MM.1S (cell line): ENCODE results near the gene GADD45B.
A peak's percentile ranks its signal among the peaks of the same experiment; 100 is the strongest.
"Not testable (repeated sequence)": the region's sequence is repeated elsewhere in the genome, so short reads cannot be mapped to it uniquely, and the experiment has no call there.

Experiments
- DNase-seq: peaks from one replicate; pipeline ENCODE4 v3.0.0-alpha.2; 2015
- H2AFZ ChIP-seq: fragments of 300-600 bp; sonication (generic); 2 replicates; pipeline ENCODE4 v1.6.0; 2016; ENCODE audit warnings: antibody characterized with exemption, low read length
- H3F3A ChIP-seq: fragments of 300-600 bp; sonication (generic); 2 replicates; pipeline ENCODE4 v1.6.1; 2016; ENCODE audit warnings: mild to moderate bottlenecking, antibody characterized with exemption, low read length, moderate library complexity, mixed read lengths; ENCODE audit not compliant: insufficient read depth
- H3K27ac ChIP-seq: fragments of 300-600 bp; sonication (generic); 2 replicates; pipeline ENCODE4 v1.5.1; 2016; ENCODE audit warnings: mild to moderate bottlenecking, low read length
- H3K27me3 ChIP-seq: fragments of 300-600 bp; sonication (generic); replicated peaks from 2 replicates; pipeline ENCODE4 v1.6.0; 2016; ENCODE audit warnings: low read length; ENCODE audit not compliant: insufficient read depth
- H3K36me3 ChIP-seq: fragments of 300-600 bp; sonication (generic); replicated peaks from 2 replicates; pipeline ENCODE4 v1.6.1; 2016; ENCODE audit warnings: mild to moderate bottlenecking, low read length, mixed read lengths; ENCODE audit not compliant: insufficient read depth
- H3K4me1 ChIP-seq: fragments of 300-600 bp; sonication (generic); 2 replicates; pipeline ENCODE4 v1.6.1; 2016; ENCODE audit warnings: low read length, mixed read lengths
- H3K4me2 ChIP-seq: fragments of 300-600 bp; sonication (generic); 2 replicates; pipeline ENCODE4 v1.6.0; 2016; ENCODE audit warnings: low read depth, low read length
- H3K4me3 ChIP-seq: fragments of 300-600 bp; sonication (generic); 2 replicates; pipeline ENCODE4 v1.5.1; 2016; ENCODE audit warnings: low read length, mixed read lengths
- H3K79me2 ChIP-seq: fragments of 300-600 bp; sonication (generic); 2 replicates; pipeline ENCODE4 v1.6.1; 2016; ENCODE audit warnings: mixed run types, low read length, mixed read lengths
- H3K9ac ChIP-seq: fragments of 300-600 bp; sonication (generic); 2 replicates; pipeline ENCODE4 v1.6.1; 2016; ENCODE audit warnings: low read length, mixed read lengths
- H3K9me2 ChIP-seq: fragments of 300-600 bp; sonication (generic); replicated peaks from 2 replicates; pipeline ENCODE4 v1.6.1; 2016; ENCODE audit warnings: mild to moderate bottlenecking, low read length, mixed read lengths; ENCODE audit not compliant: insufficient read depth
- H3K9me3 ChIP-seq: fragments of 300-600 bp; sonication (generic); replicated peaks from 2 replicates; pipeline ENCODE4 v1.6.1; 2016; ENCODE audit warnings: mild to moderate bottlenecking, low read length, mixed read lengths; ENCODE audit not compliant: insufficient read depth
- H4K20me1 ChIP-seq: fragments of 300-600 bp; sonication (generic); 2 replicates; pipeline ENCODE4 v1.6.1; 2016; ENCODE audit warnings: mild to moderate bottlenecking, low read length, moderate library complexity, mixed read lengths; ENCODE audit not compliant: insufficient read depth
- CTCF ChIP-seq: fragments of 300-600 bp; sonication (generic); IDR thresholded peaks from 2 replicates; pipeline ENCODE4 v1.5.1; 2016; ENCODE audit warnings: antibody characterized with exemption, low read length, mixed read lengths
- EZH2 ChIP-seq: fragments of 300-600 bp; sonication (generic); optimal IDR thresholded peaks from 2 replicates; pipeline ENCODE3; 2017; ENCODE audit warnings: low read depth, mild to moderate bottlenecking, antibody characterized with exemption, low read length, mixed read lengths
- EZH2phosphoT487 ChIP-seq: fragments of 300-600 bp; sonication (generic); IDR thresholded peaks from 2 replicates; pipeline ENCODE4 v1.6.1; 2018; ENCODE audit warnings: antibody characterized with exemption, low read length

The GADD45B gene

GRCh38 chr19:2461751-2462634, 13.9 kb upstream of the GADD45B start:
- Histone ChIP-seq H3K27me3 (no peaks in the 10 kb centered on the region), H4K20me1 (no peaks in the 10 kb centered on the region), H3K4me3 (peak overlapping the region; percentile 80), H3K4me1 (peaks cover 5% of the 10 kb centered on the region; the same call in 1 of the 2 replicates), H3K79me2 (0 out of 2 replicates have a peak, but pooled peaks cover 4% of the 10 kb centered on the region), H3K27ac (no peak overlapping the region), H3K9me3 (no peaks in the 10 kb centered on the region), H3K9me2 (no peaks in the 10 kb centered on the region), H3K4me2 (peak overlapping the region; percentile 88), H3F3A (peaks cover 35% of the 10 kb centered on the region), H2AFZ (peak overlapping the region; percentile 95), H3K36me3 (no peaks in the 10 kb centered on the region), H3K9ac (peak overlapping the region; percentile 47)
- TF ChIP-seq CTCF (peak; percentile 33; the same call in 1 of the 2 replicates), EZH2phosphoT487 (no peak)
- DNase-seq: peak; percentile 61

GRCh38 chr19:2462635-2463421, 13.1 kb upstream of the GADD45B start:
- Histone ChIP-seq H3K27me3 (no peaks in the 10 kb centered on the region), H3K4me1 (peaks cover 5% of the 10 kb centered on the region; the same call in 1 of the 2 replicates), H4K20me1 (no peaks in the 10 kb centered on the region), H3K9me3 (no peaks in the 10 kb centered on the region), H3K79me2 (no peaks in the 10 kb centered on the region), H3F3A (peaks cover 28% of the 10 kb centered on the region), H3K27ac (no peak overlapping the region), H2AFZ (no peak overlapping the region), H3K4me3 (no peak overlapping the region), H3K4me2 (no peak overlapping the region), H3K36me3 (no peaks in the 10 kb centered on the region), H3K9me2 (no peaks in the 10 kb centered on the region), H3K9ac (no peak overlapping the region)
- no peak for DNase-seq
- TF ChIP-seq EZH2phosphoT487: no peak
- TF ChIP-seq EZH2: no peak
- no peak for TF ChIP-seq CTCF

GRCh38 chr19:2463694-2464093, 12.2 kb upstream of the GADD45B start:
- not testable (repeated sequence) for H3K4me2 ChIP-seq, H3K9ac ChIP-seq

More at GRCh38 chr19:2463694-2464093, 12.2 kb upstream of the GADD45B start:
- not testable (repeated sequence) for H3K79me2 ChIP-seq, H3K4me1 ChIP-seq, H3K9me3 ChIP-seq, H3K27ac ChIP-seq, H3K27me3 ChIP-seq, H3K4me3 ChIP-seq, DNase-seq, H3K9me2 ChIP-seq, H2AFZ ChIP-seq, H3K36me3 ChIP-seq, H4K20me1 ChIP-seq
- H3F3A ChIP-seq: peaks cover 28% of the 10 kb centered on the region
